SK-N-SH treated with all-trans-retinoic acid at 6 μM for 48 hours (cell line): ENCODE results near the gene ERAL1.
A peak's percentile ranks its signal among the peaks of the same experiment; 100 is the strongest.
"Not testable (repeated sequence)": the region's sequence is repeated elsewhere in the genome, so short reads cannot be mapped to it uniquely, and the experiment has no call there.

Experiments
- ATAC-seq: fragments of 200-7000 bp; cut with Tn5 transposase; 3 replicates; pipeline ENCODE4 v1.9.1; 2020; ENCODE audit warnings: mild to moderate bottlenecking, moderate library complexity
- ARNTL ChIP-seq: fragments of 450-650 bp; formaldehyde crosslinking; IDR thresholded peaks from 2 replicates; pipeline ENCODE4 v1.5.0; 2020; ENCODE audit warnings: low read depth, mild to moderate bottlenecking, moderate library complexity, borderline replicate concordance
- BACH2 ChIP-seq: fragments of 250-450 bp; sonication (Bioruptor Pico); IDR thresholded peaks from 2 replicates; pipeline ENCODE4 v1.9.0; 2021; ENCODE audit warnings: mild to moderate bottlenecking, borderline replicate concordance
- CREB5 ChIP-seq: fragments of 250-450 bp; sonication (Bioruptor Pico); IDR thresholded peaks from 2 replicates; pipeline ENCODE4 v1.5.1; 2020; ENCODE audit warnings: low read depth, mild to moderate bottlenecking, moderate library complexity
- CSDC2 ChIP-seq: fragments of 250-450 bp; sonication (Bioruptor Pico); IDR thresholded peaks from 2 replicates; pipeline ENCODE4 v1.5.0; 2020; ENCODE audit warnings: mild to moderate bottlenecking, moderate library complexity
- ESRRG ChIP-seq: fragments of 250-450 bp; sonication (Bioruptor Pico); IDR thresholded peaks from 2 replicates; pipeline ENCODE4 v1.6.1; 2021; ENCODE audit warnings: mild to moderate bottlenecking
- GLIS3 ChIP-seq: fragments of 250-450 bp; sonication (Bioruptor Pico); IDR thresholded peaks from 2 replicates; pipeline ENCODE4 v1.5.0; 2020; ENCODE audit warnings: mild to moderate bottlenecking, moderate library complexity
- ISL1 ChIP-seq: fragments of 250-450 bp; sonication (Bioruptor Pico); IDR thresholded peaks from 2 replicates; pipeline ENCODE4 v2.1.2; 2022; ENCODE audit warnings: mild to moderate bottlenecking, moderate library complexity
- PATZ1 ChIP-seq: fragments of 250-450 bp; sonication (Bioruptor Pico); IDR thresholded peaks from 2 replicates; pipeline ENCODE4 v1.8.0; 2020; ENCODE audit warnings: mild to moderate bottlenecking, moderate library complexity, borderline replicate concordance
- PPARA ChIP-seq: fragments of 250-450 bp; sonication (Bioruptor Pico); IDR thresholded peaks from 2 replicates; pipeline ENCODE4 v1.5.0; 2020; ENCODE audit warnings: mild to moderate bottlenecking, borderline replicate concordance
- RARB ChIP-seq: fragments of 250-450 bp; sonication (Bioruptor Pico); IDR thresholded peaks from 2 replicates; pipeline ENCODE4 v1.8.0; 2021; ENCODE audit warnings: mild to moderate bottlenecking, moderate library complexity
- SNAI2 ChIP-seq: fragments of 250-450 bp; sonication (Bioruptor Pico); IDR thresholded peaks from 2 replicates; pipeline ENCODE4 v1.5.0; 2020; ENCODE audit warnings: mild to moderate bottlenecking, moderate library complexity
- TCF4 ChIP-seq: fragments of 250-450 bp; sonication (Bioruptor Pico); IDR thresholded peaks from 2 replicates; pipeline ENCODE4 v1.8.0; 2021; ENCODE audit warnings: mild to moderate bottlenecking, moderate library complexity, borderline replicate concordance
- TSHZ2 ChIP-seq: fragments of 250-450 bp; sonication (Bioruptor Pico); IDR thresholded peaks from 2 replicates; pipeline ENCODE4 v1.5.0; 2020; ENCODE audit warnings: mild to moderate bottlenecking, moderate library complexity
- ZC3H10 ChIP-seq: fragments of 250-450 bp; sonication (Bioruptor Pico); IDR thresholded peaks from 2 replicates; pipeline ENCODE4 v1.5.1; 2021; ENCODE audit warnings: mild to moderate bottlenecking, moderate library complexity
- ZFP3 ChIP-seq: fragments of 250-450 bp; sonication (Bioruptor Pico); IDR thresholded peaks from 2 replicates; pipeline ENCODE4 v1.5.0; 2020; ENCODE audit warnings: mild to moderate bottlenecking, moderate library complexity
- ZFP30 ChIP-seq: fragments of 450-650 bp; formaldehyde crosslinking; IDR thresholded peaks from 2 replicates; pipeline ENCODE4 v1.5.0; 2022; ENCODE audit warnings: mild to moderate bottlenecking, moderate library complexity
- ZNF565 ChIP-seq: fragments of 450-650 bp; formaldehyde crosslinking; conservative IDR thresholded peaks from 2 replicates; pipeline ENCODE4 v1.5.0; 2020; ENCODE audit warnings: low read depth, mild to moderate bottlenecking, moderate library complexity
- ZNF70 ChIP-seq: fragments of 450-650 bp; formaldehyde crosslinking; IDR thresholded peaks from 2 replicates; pipeline ENCODE4 v1.5.0; 2020; ENCODE audit warnings: mild to moderate bottlenecking, moderate library complexity
- ZNF8 ChIP-seq: fragments of 450-650 bp; formaldehyde crosslinking; IDR thresholded peaks from 2 replicates; pipeline ENCODE4 v1.5.0; 2020; ENCODE audit warnings: mild to moderate bottlenecking, moderate library complexity

ERAL1 gene

GRCh38 chr17:28899212-28899815 lies 44.5 kb downstream of the ERAL1 start (continued):
- TF ChIP-seq TSHZ2 (no peak), ESRRG (CRISPR knock-in tag) (no peak), GLIS3 (CRISPR knock-in tag) (no peak), TCF4 (CRISPR knock-in tag) (no peak)

GRCh38 chr17:28900986-28901726 lies 46.3 kb downstream of the ERAL1 start:
- ATAC-seq, result no peak

GRCh38 chr17:28901866-28902818 lies 47.3 kb downstream of the ERAL1 start:
- ATAC-seq, result peak; percentile 38
- no peak for TF ChIP-seq ZNF70 (CRISPR knock-in tag)
- TF ChIP-seq ZFP3 (CRISPR knock-in tag), result peak; percentile 94
- TF ChIP-seq, all 23 proteins: peak for 1

More at GRCh38 chr17:28900986-28901726, 46.3 kb downstream of the ERAL1 start:
- TF ChIP-seq GLIS3 (CRISPR knock-in tag), result no peak
- TF ChIP-seq ESRRG (CRISPR knock-in tag), result no peak
- TF ChIP-seq ZFP3 (CRISPR knock-in tag), result no peak
- TF ChIP-seq BACH2, result no peak
- no peak for TF ChIP-seq PATZ1
- no peak for TF ChIP-seq PPARA (CRISPR knock-in tag)
- no peak for TF ChIP-seq ARNTL (CRISPR knock-in tag)
- TF ChIP-seq CREB5, result no peak
- TF ChIP-seq ZNF8 (CRISPR knock-in tag), result no peak
- no peak for TF ChIP-seq RARB (CRISPR knock-in tag)
- no peak for TF ChIP-seq SNAI2 (CRISPR knock-in tag)
- no peak for TF ChIP-seq CSDC2
- TF ChIP-seq, all 23 proteins: peak for 0

- peak; percentile 95 for ATAC-seq
- TF ChIP-seq ZFP3 (CRISPR knock-in tag) (peak; percentile 40; the same call in 1 of the 2 replicates), PPARA (CRISPR knock-in tag) (no peak)
These were observed 48.2 kb downstream of the ERAL1 start, which contains the start of gene DHRS13 for GRCh38 chr17:28902819-28903545. Gene DHRS13, minus strand, starts transcription at chr17:28903079. Its CDS starts 135 bp downstream, at chr17:28902944.

GRCh38 chr17:28903546-28903841 lies 48.7 kb downstream of the ERAL1 start:
- ATAC-seq, result not testable (repeated sequence)

- ATAC-seq, result no peak
- no peak for TF ChIP-seq CREB5
- TF ChIP-seq ZC3H10 (CRISPR knock-in tag), result no peak
- no peak for TF ChIP-seq ZNF565
- no peak for TF ChIP-seq TSHZ2
- no peak for TF ChIP-seq ISL1 (CRISPR knock-in tag)
- no peak for TF ChIP-seq CSDC2
- no peak for TF ChIP-seq ZFP30 (CRISPR knock-in tag)
- no peak for TF ChIP-seq GLIS3 (CRISPR knock-in tag)
- no peak for TF ChIP-seq RARB (CRISPR knock-in tag)
- no peak for TF ChIP-seq PPARA (CRISPR knock-in tag)
- TF ChIP-seq ARNTL (CRISPR knock-in tag), result no peak
These were observed 50.0 kb downstream of the ERAL1 start for GRCh38 chr17:28904800-28905199.
